HCT116 (cell line): ENCODE measurements around the gene MYDGF. TPM values are rescaled to one million over a fixed set of nuclear protein-coding genes. Genes with fewer than 3 reads are reported as not detected.

Experiments
- ATAC-seq: fragments of 200-7000 bp; cut with Tn5 transposase; 2 replicates; pipeline ENCODE4 v1.9.1; 2020; ENCODE audit warnings: mild to moderate bottlenecking, moderate library complexity
- BruUV-seq: library from RNA; stranded (reverse); fragments of 400-500 nt; replicated peaks from 2 replicates; lab custom pipeline; 2021; lab: Mats Ljungman, UMichigan
- CTCF ChIA-PET: fragments of 300-600 bp; sonication (Branson Sonifier 250); formaldehyde crosslinking; loops from one replicate; lab custom pipeline; 2021; ENCODE audit warnings: antibody characterized with exemption; lab: Charles Lee
- POLR2A ChIA-PET: fragments of 300-600, 350-600 bp; sonication (Branson Sonifier 250); formaldehyde crosslinking; loops from one replicate; lab custom pipeline; 2021; ENCODE audit warnings: antibody characterized with exemption; lab: Charles Lee
- RAD21 ChIA-PET, 2 experiments: fragments of 300-600 bp; sonication (Branson Sonifier 250); formaldehyde crosslinking; loops; one replicate each; lab custom pipeline; 2023; ENCODE audit warnings: low total read pairs in 2 of 2; ENCODE audit not compliant: uncharacterized antibody in 2 of 2, unreplicated experiment in 2 of 2, low non-redundant PET in 1 of 2; lab: Charles Lee
- DNase-seq: peaks from one replicate; pipeline ENCODE4 v3.0.0-alpha.2; 2010; ENCODE audit warnings: low read depth, low spot score
- H2AFZ ChIP-seq: fragments of 200-600 bp; shearing (Covaris generic), sonication (generic); 2 replicates; pipeline ENCODE4 v1.6.1; 2017; ENCODE audit warnings: low read depth, mixed run types, mixed read lengths, antibody characterized with exemption, low read length; ENCODE audit not compliant: poor library complexity, severe bottlenecking
- H3K27ac ChIP-seq: 2 replicates; pipeline ENCODE4 v1.5.1; 2012; ENCODE audit warnings: low read depth, low read length
- H3K27me3 ChIP-seq: fragments of 200-600 bp; sonication (generic); 2 replicates; pipeline ENCODE4 v1.6.1; 2016; ENCODE audit warnings: mixed run types, low read length, mixed read lengths; ENCODE audit not compliant: insufficient read depth
- H3K36me3 ChIP-seq, 2 experiments: fragments of 200-500 bp in 1 of 2; fragments of 200-600 bp in 1 of 2; sonication (Bioruptor generic) in 1 of 2; sonication (generic) in 1 of 2; 2 replicates each; pipeline versions ENCODE4 v1.5.1 to v1.6.1; 2014 to 2016; ENCODE audit warnings: low read length in 2 of 2, inconsistent platforms in 1 of 2, mixed read lengths in 1 of 2, mixed run types in 1 of 2; ENCODE audit not compliant: insufficient read depth in 2 of 2, control insufficient read depth in 1 of 2
- H3K4me1 ChIP-seq, 2 experiments: fragments of 200-600 bp in 1 of 2; sonication (generic) in 1 of 2; 2 replicates each; pipeline versions ENCODE4 v1.5.1 to v1.6.1; 2012 to 2017; ENCODE audit warnings: low read length in 2 of 2, inconsistent platforms in 1 of 2, mild to moderate bottlenecking in 1 of 2, mixed read lengths in 1 of 2, mixed run types in 1 of 2, moderate library complexity in 1 of 2; ENCODE audit not compliant: insufficient read depth in 2 of 2, control insufficient read depth in 1 of 2
- H3K4me2 ChIP-seq: fragments of 200-600 bp; sonication (generic); 2 replicates; pipeline ENCODE4 v1.6.1; 2017; ENCODE audit warnings: mixed run types, low read length, mixed read lengths
- H3K4me3 ChIP-seq, 2 experiments: fragments of 200-600 bp in 1 of 2; sonication (generic) in 1 of 2; replicated peaks in 1 of 2; 2 replicates each; pipeline ENCODE4 v1.5.1; 2011 to 2016; ENCODE audit warnings: low read length in 2 of 2, control low read depth in 1 of 2, low read depth in 1 of 2, mild to moderate bottlenecking in 1 of 2, mixed read lengths in 1 of 2, mixed run types in 1 of 2
- H3K79me2 ChIP-seq: fragments of 200-600 bp; sonication (generic); 2 replicates; pipeline ENCODE4 v1.6.1; 2017; ENCODE audit warnings: mild to moderate bottlenecking, mixed run types, low read length, moderate library complexity, mixed read lengths; ENCODE audit not compliant: insufficient read depth
- H3K9ac ChIP-seq: fragments of 200-600 bp; sonication (generic); 2 replicates; pipeline ENCODE4 v1.6.1; 2016; ENCODE audit warnings: low read length, mixed read lengths
- H3K9me2 ChIP-seq: fragments of 200-600 bp; sonication (generic), shearing (Covaris generic); 2 replicates; pipeline ENCODE4 v1.6.1; 2017; ENCODE audit warnings: mixed run types, mild to moderate bottlenecking, moderate library complexity; ENCODE audit not compliant: insufficient read depth
- H3K9me3 ChIP-seq, 2 experiments: fragments of 200-500 bp in 1 of 2; fragments of 200-600 bp in 1 of 2; sonication (Bioruptor generic) in 1 of 2; sonication (generic) in 1 of 2; 2 replicates each; pipeline ENCODE4 v1.6.1; 2014 to 2017; ENCODE audit warnings: low read length in 2 of 2, mixed read lengths in 2 of 2, inconsistent platforms in 1 of 2, low read depth in 1 of 2, mild to moderate bottlenecking in 1 of 2, mixed run types in 1 of 2, moderate library complexity in 1 of 2; ENCODE audit not compliant: control insufficient read depth in 1 of 2, insufficient read depth in 1 of 2
- H4K20me1 ChIP-seq: fragments of 200-600 bp; sonication (generic), shearing (Covaris generic); 2 replicates; pipeline ENCODE4 v1.6.1; 2017; ENCODE audit warnings: mixed run types, mild to moderate bottlenecking, moderate library complexity; ENCODE audit not compliant: insufficient read depth
- CBX3 ChIP-seq: IDR thresholded peaks from 2 replicates; pipeline ENCODE4 v1.6.1; 2012; ENCODE audit warnings: low read depth
- CEBPB ChIP-seq: IDR thresholded peaks from 2 replicates; pipeline ENCODE4 v1.6.1; 2012; ENCODE audit warnings: low read depth
- ELF1 ChIP-seq: IDR thresholded peaks from 2 replicates; pipeline ENCODE4 v1.6.1; 2012; ENCODE audit warnings: low read depth, borderline replicate concordance
- EZH2 ChIP-seq: fragments of 200-600 bp; sonication (generic); IDR thresholded peaks from 2 replicates; pipeline ENCODE4 v1.6.1; 2017; ENCODE audit warnings: antibody characterized with exemption, mixed run types
- EZH2phosphoT487 ChIP-seq: fragments of 200-600 bp; IDR thresholded peaks from 2 replicates; pipeline ENCODE4 v1.6.1; 2018; ENCODE audit warnings: antibody characterized with exemption, borderline replicate concordance
- FOSL1 ChIP-seq: IDR thresholded peaks from 2 replicates; pipeline ENCODE4 v1.6.1; 2012; ENCODE audit warnings: low read depth
- JUND ChIP-seq: IDR thresholded peaks from 2 replicates; pipeline ENCODE4 v1.6.1; 2012
- POLR2AphosphoS5 ChIP-seq: IDR thresholded peaks from 2 replicates; pipeline ENCODE4 v1.6.1; 2011; ENCODE audit warnings: mild to moderate bottlenecking, low read depth, low read length, moderate library complexity
- RAD21 ChIP-seq: IDR thresholded peaks from 2 replicates; pipeline ENCODE4 v1.6.1; 2012; ENCODE audit warnings: low read depth, mild to moderate bottlenecking
- SIN3A ChIP-seq: IDR thresholded peaks from 2 replicates; pipeline ENCODE4 v1.6.1; 2012; ENCODE audit warnings: low read depth
- SP1 ChIP-seq: IDR thresholded peaks from 2 replicates; pipeline ENCODE4 v1.6.1; 2012; ENCODE audit warnings: low read depth
- SRF ChIP-seq: IDR thresholded peaks from 2 replicates; pipeline ENCODE4 v1.6.1; 2012; ENCODE audit warnings: low read depth
- TCF7L2 ChIP-seq: IDR thresholded peaks from 2 replicates; pipeline ENCODE4 v1.7.0; 2011; ENCODE audit warnings: borderline replicate concordance, inconsistent platforms; ENCODE audit not compliant: insufficient read depth, insufficient read length; ENCODE audit errors: extremely low read depth
- YY1 ChIP-seq: IDR thresholded peaks from 2 replicates; pipeline ENCODE4 v1.6.1; 2011; ENCODE audit warnings: low read length, low read depth, moderate library complexity, mild to moderate bottlenecking; ENCODE audit not compliant: insufficient replicate concordance; ENCODE audit errors: extremely low read depth
- ZFX ChIP-seq: fragments of 450-650 bp; IDR thresholded peaks from 2 replicates; pipeline ENCODE4 v1.6.1; 2017
- intact Hi-C: fragments of 100-400 bp; cut with micrococcal nuclease; formaldehyde crosslinking; loops from 2 replicates; pipeline ENCODE4 v1.10.0; 2022
- total RNA-seq: library from RNA; stranded (reverse); gene quantifications from one replicate; pipeline ENCODE4 v1.2.1, GENCODE V29; 2021; ENCODE audit not compliant: unreplicated experiment
- TF ChIP-seq, protein P1 (sequence below): IDR thresholded peaks from 2 replicates; pipeline ENCODE4 v1.6.1; 2012
- TF ChIP-seq, protein P2 (sequence below): IDR thresholded peaks from 2 replicates; pipeline ENCODE4 v1.6.1; 2012; ENCODE audit warnings: low read depth
- TF ChIP-seq, protein P3 (sequence below), 3 experiments: fragments of 200-600 bp in 1 of 3; sonication (generic) in 1 of 3; IDR thresholded peaks in 2 of 3; conservative IDR thresholded peaks in 1 of 3; 2 replicates each; pipeline ENCODE4 v1.5.1; 2012 to 2017; ENCODE audit warnings: low read depth in 2 of 3, low read length in 2 of 3, antibody characterized with exemption in 1 of 3, borderline replicate concordance in 1 of 3, control low read depth in 1 of 3, mild to moderate bottlenecking in 1 of 3, mixed read lengths in 1 of 3, mixed run types in 1 of 3, moderate library complexity in 1 of 3; ENCODE audit not compliant: insufficient read depth in 1 of 3

MYDGF gene
- total RNA-seq, 1 experiment from 2014 or later = 110 TPM

DNA sequence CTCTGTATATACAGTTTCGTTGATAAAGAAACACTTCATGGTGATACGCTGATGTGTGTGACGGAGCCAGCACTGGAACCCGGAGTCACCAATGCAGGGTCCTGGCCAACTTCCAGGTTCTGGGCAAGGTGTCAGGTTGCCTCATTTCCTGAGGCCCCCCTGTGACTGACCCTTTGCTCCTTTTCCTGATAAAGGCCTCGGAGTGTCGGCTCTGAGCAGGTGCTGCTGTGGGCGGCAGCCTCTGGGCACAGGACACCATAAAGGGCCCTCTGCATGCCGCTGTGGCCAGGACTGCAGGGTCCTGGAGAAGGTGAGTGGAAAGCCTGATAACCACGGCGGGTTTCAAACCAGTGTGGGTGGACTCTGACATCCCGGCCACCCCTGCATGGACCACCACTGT is 17.3 kb upstream of the MYDGF start:
- Histone ChIP-seq H3K9me2 (no peaks in the 10 kb centered on the region), H3K27ac (no peak overlapping the region), H3K9me3 (no peaks in the 10 kb centered on the region), H2AFZ (no peak overlapping the region), H3K27me3 (no peaks in the 10 kb centered on the region), H3K36me3 (peaks cover 4 to 40% of the 10 kb centered on the region in 2 experiments), H3K4me3 (no peak overlapping the region), H3K79me2 (no peaks in the 10 kb centered on the region), H4K20me1 (no peaks in the 10 kb centered on the region), H3K9ac (no peak overlapping the region), H3K4me1 (no peaks in the 10 kb centered on the region), H3K4me2 (no peak overlapping the region)
- no TSS peak for BruUV-seq
- TF ChIP-seq EZH2 (no peak), RAD21 (no peak), EZH2phosphoT487 (no peak), YY1 (no peak), ELF1 (no peak), TCF7L2 (no peak), ZFX (no peak), SRF (no peak), FOSL1 (no peak), POLR2AphosphoS5 (no peak), SP1 (no peak), CBX3 (no peak), CEBPB (no peak), JUND (no peak), SIN3A (no peak)
- TF ChIP-seq, protein P1, sequence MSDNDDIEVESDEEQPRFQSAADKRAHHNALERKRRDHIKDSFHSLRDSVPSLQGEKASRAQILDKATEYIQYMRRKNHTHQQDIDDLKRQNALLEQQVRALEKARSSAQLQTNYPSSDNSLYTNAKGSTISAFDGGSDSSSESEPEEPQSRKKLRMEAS = no peak
- TF ChIP-seq, protein P2, sequence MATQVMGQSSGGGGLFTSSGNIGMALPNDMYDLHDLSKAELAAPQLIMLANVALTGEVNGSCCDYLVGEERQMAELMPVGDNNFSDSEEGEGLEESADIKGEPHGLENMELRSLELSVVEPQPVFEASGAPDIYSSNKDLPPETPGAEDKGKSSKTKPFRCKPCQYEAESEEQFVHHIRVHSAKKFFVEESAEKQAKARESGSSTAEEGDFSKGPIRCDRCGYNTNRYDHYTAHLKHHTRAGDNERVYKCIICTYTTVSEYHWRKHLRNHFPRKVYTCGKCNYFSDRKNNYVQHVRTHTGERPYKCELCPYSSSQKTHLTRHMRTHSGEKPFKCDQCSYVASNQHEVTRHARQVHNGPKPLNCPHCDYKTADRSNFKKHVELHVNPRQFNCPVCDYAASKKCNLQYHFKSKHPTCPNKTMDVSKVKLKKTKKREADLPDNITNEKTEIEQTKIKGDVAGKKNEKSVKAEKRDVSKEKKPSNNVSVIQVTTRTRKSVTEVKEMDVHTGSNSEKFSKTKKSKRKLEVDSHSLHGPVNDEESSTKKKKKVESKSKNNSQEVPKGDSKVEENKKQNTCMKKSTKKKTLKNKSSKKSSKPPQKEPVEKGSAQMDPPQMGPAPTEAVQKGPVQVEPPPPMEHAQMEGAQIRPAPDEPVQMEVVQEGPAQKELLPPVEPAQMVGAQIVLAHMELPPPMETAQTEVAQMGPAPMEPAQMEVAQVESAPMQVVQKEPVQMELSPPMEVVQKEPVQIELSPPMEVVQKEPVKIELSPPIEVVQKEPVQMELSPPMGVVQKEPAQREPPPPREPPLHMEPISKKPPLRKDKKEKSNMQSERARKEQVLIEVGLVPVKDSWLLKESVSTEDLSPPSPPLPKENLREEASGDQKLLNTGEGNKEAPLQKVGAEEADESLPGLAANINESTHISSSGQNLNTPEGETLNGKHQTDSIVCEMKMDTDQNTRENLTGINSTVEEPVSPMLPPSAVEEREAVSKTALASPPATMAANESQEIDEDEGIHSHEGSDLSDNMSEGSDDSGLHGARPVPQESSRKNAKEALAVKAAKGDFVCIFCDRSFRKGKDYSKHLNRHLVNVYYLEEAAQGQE = no peak
- TF ChIP-seq, protein P3, sequence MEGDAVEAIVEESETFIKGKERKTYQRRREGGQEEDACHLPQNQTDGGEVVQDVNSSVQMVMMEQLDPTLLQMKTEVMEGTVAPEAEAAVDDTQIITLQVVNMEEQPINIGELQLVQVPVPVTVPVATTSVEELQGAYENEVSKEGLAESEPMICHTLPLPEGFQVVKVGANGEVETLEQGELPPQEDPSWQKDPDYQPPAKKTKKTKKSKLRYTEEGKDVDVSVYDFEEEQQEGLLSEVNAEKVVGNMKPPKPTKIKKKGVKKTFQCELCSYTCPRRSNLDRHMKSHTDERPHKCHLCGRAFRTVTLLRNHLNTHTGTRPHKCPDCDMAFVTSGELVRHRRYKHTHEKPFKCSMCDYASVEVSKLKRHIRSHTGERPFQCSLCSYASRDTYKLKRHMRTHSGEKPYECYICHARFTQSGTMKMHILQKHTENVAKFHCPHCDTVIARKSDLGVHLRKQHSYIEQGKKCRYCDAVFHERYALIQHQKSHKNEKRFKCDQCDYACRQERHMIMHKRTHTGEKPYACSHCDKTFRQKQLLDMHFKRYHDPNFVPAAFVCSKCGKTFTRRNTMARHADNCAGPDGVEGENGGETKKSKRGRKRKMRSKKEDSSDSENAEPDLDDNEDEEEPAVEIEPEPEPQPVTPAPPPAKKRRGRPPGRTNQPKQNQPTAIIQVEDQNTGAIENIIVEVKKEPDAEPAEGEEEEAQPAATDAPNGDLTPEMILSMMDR (IDR thresholded peaks at IDR 0.05 in 2 of 3, conservative IDR thresholded peaks at IDR 0.05 in 1 of 3; ENCODE audit: borderline replicate concordance in 1 of 3, insufficient read depth in 1 of 3, low read depth in 2 of 3, low read length in 2 of 3) = no peak
- RAD21 ChIA-PET = no interaction called here
- intact Hi-C loops = no loop called here
- DNase-seq = no peak
- ATAC-seq = no peak
- CTCF ChIA-PET = no interaction called here
- POLR2A ChIA-PET = no interaction called here
